ENCODE measurements around the gene ASPSCR1.

The ASPSCR1 gene

GRCh38 chr17:82062984-82063368 lies 85.5 kb downstream of the ASPSCR1 start:
- Histone ChIP-seq H3K36me3 (ENCODE audit: low read depth) (peaks cover 63% of the 10 kb centered on the region), H3K9me3 (ENCODE audit: severe bottlenecking) (no peaks in the 10 kb centered on the region), H3K27me3 (ENCODE audit: insufficient read depth, poor library complexity, severe bottlenecking) (no peaks in the 10 kb centered on the region), H3K27ac (ENCODE audit: poor library complexity, severe bottlenecking) (no peak overlapping the region), H3K4me3 (ENCODE audit: severe bottlenecking) (no peak overlapping the region), H3K4me1 (ENCODE audit: insufficient read depth, poor library complexity, severe bottlenecking) (no peaks in the 10 kb centered on the region)
- no peak for DNase-seq (ENCODE audit: low spot score)
- no peak for ATAC-seq (ENCODE audit: low read depth)
- TF ChIP-seq CTCF (IDR thresholded peaks at IDR 0.05; ENCODE audit: poor library complexity, severe bottlenecking) = no peak

- Histone ChIP-seq H3K27me3 (ENCODE audit: insufficient read depth, poor library complexity, severe bottlenecking) (no peaks in the 10 kb centered on the region), H3K4me3 (ENCODE audit: severe bottlenecking) (no peak overlapping the region), H3K9me3 (ENCODE audit: severe bottlenecking) (no peaks in the 10 kb centered on the region), H3K36me3 (ENCODE audit: low read depth) (peaks cover 55% of the 10 kb centered on the region), H3K4me1 (ENCODE audit: insufficient read depth, poor library complexity, severe bottlenecking) (no peaks in the 10 kb centered on the region), H3K27ac (ENCODE audit: poor library complexity, severe bottlenecking) (no peak overlapping the region)
- DNase-seq (ENCODE audit: low spot score) (no peak), ATAC-seq (ENCODE audit: low read depth) (no peak)
- TF ChIP-seq CTCF (IDR thresholded peaks at IDR 0.05; ENCODE audit: poor library complexity, severe bottlenecking) = no peak
These were observed 86.3 kb downstream of the ASPSCR1 start for GRCh38 chr17:82063424-82064415.

- Histone ChIP-seq H3K9me3 (ENCODE audit: severe bottlenecking) (no peaks in the 10 kb centered on the region), H3K4me1 (ENCODE audit: insufficient read depth, poor library complexity, severe bottlenecking) (no peaks in the 10 kb centered on the region), H3K4me3 (ENCODE audit: severe bottlenecking) (peak overlapping the region; percentile 98), H3K27me3 (ENCODE audit: insufficient read depth, poor library complexity, severe bottlenecking) (no peaks in the 10 kb centered on the region), H3K27ac (ENCODE audit: poor library complexity, severe bottlenecking) (peak overlapping the region; percentile 41), H3K36me3 (ENCODE audit: low read depth) (peaks cover 46% of the 10 kb centered on the region)
- no peak for DNase-seq (ENCODE audit: low spot score)
- no peak for TF ChIP-seq CTCF (IDR thresholded peaks at IDR 0.05; ENCODE audit: poor library complexity, severe bottlenecking)
- ATAC-seq (ENCODE audit: low read depth) = peak; percentile 47; the same call in 2 of the 3 replicates
These were observed 87.2 kb downstream of the ASPSCR1 start for GRCh38 chr17:82064433-82065192.

- H3K27me3 ChIP-seq (ENCODE audit: insufficient read depth, poor library complexity, severe bottlenecking) = no peaks in the 10 kb centered on the region
- peak; percentile 3; the same call in 1 of the 3 replicates for ATAC-seq (ENCODE audit: low read depth)
- DNase-seq (ENCODE audit: low spot score) = no peak
- no peaks in the 10 kb centered on the region for H3K9me3 ChIP-seq (ENCODE audit: severe bottlenecking)
- H3K27ac ChIP-seq (ENCODE audit: poor library complexity, severe bottlenecking) = peak overlapping the region; percentile 41
- peak overlapping the region; percentile 98 for H3K4me3 ChIP-seq (ENCODE audit: severe bottlenecking)
- TF ChIP-seq CTCF (IDR thresholded peaks at IDR 0.05; ENCODE audit: poor library complexity, severe bottlenecking) = no peak
- no peaks in the 10 kb centered on the region for H3K4me1 ChIP-seq (ENCODE audit: insufficient read depth, poor library complexity, severe bottlenecking)
- H3K36me3 ChIP-seq (ENCODE audit: low read depth) = peaks cover 40% of the 10 kb centered on the region
These were observed 87.8 kb downstream of the ASPSCR1 start for GRCh38 chr17:82065193-82065637.
